Effector memory CD8-positive, alpha-beta T cell (primary cell): ENCODE results near the gene TMEM106A.
"Not testable (repeated sequence)": the region's sequence is repeated elsewhere in the genome, so short reads cannot be mapped to it uniquely, and the experiment has no call there.

Experiments
- ATAC-seq: fragments of 150-1000 bp; cut with Tn5 transposase; replicated peaks from 2 replicates; pipeline ENCODE4 v1.10.0; 2021; ENCODE audit warnings: mild to moderate bottlenecking, moderate library complexity
- DNase-seq, 3 experiments: peaks; one replicate each; pipeline ENCODE4 v3.0.0; 2021
- H3K27ac Mint-ChIP-seq, 2 donors: one replicate each; pipeline ENCODE4 v1.8.0; 2022; ENCODE audit warnings: mild to moderate bottlenecking in 2 of 2, mixed read lengths in 2 of 2, moderate library complexity in 2 of 2
- H3K27me3 Mint-ChIP-seq, 2 donors: one replicate each; pipeline ENCODE4 v1.8.0; 2022; ENCODE audit warnings: mixed read lengths in 2 of 2
- H3K36me3 Mint-ChIP-seq: one replicate; pipeline ENCODE4 v1.8.0; 2022; ENCODE audit warnings: mild to moderate bottlenecking, moderate library complexity, mixed read lengths; ENCODE audit not compliant: insufficient read depth
- H3K4me1 Mint-ChIP-seq, 2 donors: one replicate each; pipeline ENCODE4 v1.8.0; 2022; ENCODE audit warnings: low read depth in 2 of 2, mixed read lengths in 2 of 2
- H3K4me3 Mint-ChIP-seq, 2 donors: one replicate each; pipeline ENCODE4 v1.8.0; 2022; ENCODE audit warnings: mild to moderate bottlenecking in 2 of 2, mixed read lengths in 2 of 2, moderate library complexity in 2 of 2
- H3K9me3 Mint-ChIP-seq, 2 donors: one replicate each; pipeline ENCODE4 v1.8.0; 2022; ENCODE audit warnings: mixed read lengths in 2 of 2

TMEM106A gene

DNA sequence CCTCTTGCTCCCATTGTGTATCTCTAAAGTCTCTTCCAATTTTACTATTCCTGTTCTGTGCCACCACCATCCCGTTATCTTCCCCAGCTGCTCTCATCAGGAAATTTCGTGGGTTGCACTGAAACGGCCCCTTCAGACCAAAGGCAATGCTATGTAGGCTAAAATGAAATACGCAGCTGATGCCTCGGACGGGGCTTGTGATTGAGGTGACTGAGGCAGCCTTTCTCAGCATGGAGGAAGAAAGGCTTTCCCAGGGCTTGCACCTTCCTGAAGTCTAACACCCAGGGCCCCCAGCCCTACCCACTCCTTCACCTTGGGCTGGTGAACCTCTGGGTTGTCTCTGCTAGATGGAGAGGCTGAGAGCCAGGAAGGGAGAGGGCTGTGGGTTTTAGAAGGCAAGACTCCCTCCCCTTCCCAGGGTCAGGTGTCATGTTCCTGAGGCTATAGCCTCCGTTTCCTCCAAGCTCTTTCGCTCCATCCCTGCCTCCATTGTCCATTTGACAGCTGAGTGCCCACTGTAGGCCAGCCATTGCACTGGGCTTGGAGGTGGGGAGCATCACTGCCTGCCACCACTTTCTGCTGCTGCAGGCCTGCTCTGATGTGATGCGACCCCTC, 8.9 kb downstream of the TMEM106A start:
- H3K4me3 Mint-ChIP-seq = no peak overlapping the region
- no peak overlapping the region for H3K27ac Mint-ChIP-seq
- no peaks in the 10 kb centered on the region for H3K27me3 Mint-ChIP-seq
- H3K9me3 Mint-ChIP-seq = no peaks in the 10 kb centered on the region
- peaks cover 0 to 6% of the 10 kb centered on the region in 2 donors for H3K4me1 Mint-ChIP-seq
- H3K36me3 Mint-ChIP-seq = peaks cover 14% of the 10 kb centered on the region
- ATAC-seq = no peak
- DNase-seq = no peak

DNA sequence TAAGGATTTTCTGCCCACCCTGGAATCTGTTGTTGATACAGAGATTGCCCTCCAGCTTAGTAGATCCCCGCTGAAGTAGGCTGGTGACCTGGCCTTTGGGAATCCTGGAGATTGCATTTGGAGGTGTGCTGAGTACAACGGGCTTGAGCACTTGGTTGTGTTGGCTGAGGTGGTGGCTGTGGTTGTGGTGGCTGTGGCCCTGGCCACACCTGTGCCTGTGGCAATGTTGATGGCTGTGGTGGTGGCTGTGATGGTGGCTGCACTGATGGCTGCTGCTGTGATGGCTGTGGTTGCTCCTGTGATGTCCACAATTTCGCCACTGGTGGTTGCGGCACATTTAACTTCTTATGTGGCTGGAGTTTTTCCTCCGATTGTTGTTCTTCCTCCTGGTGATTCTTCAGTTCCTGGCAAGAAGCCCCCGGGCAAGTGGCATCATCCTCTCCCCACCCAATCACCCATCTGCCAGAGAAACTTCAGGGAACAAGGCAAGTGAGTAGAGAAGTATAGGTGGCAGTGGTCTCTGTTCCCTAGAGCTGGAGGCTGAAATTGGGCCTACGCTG, 12.6 kb downstream of the TMEM106A start:
- no peak for ATAC-seq
- peak overlapping the region; percentile 49 to 65 for H3K27ac Mint-ChIP-seq
- no peak for DNase-seq
- H3K36me3 Mint-ChIP-seq = peaks cover 2% of the 10 kb centered on the region
- no peaks in the 10 kb centered on the region for H3K9me3 Mint-ChIP-seq
- peaks cover 0 to 3% of the 10 kb centered on the region in 2 donors for H3K4me1 Mint-ChIP-seq
- H3K27me3 Mint-ChIP-seq = no peaks in the 10 kb centered on the region
- H3K4me3 Mint-ChIP-seq = no peak overlapping the region

GRCh38 chr17:43226393-43226792, 14.7 kb downstream of the TMEM106A start:
- H3K27me3 Mint-ChIP-seq = no peaks in the 10 kb centered on the region
- peaks cover 0 to 3% of the 10 kb centered on the region in 2 donors for H3K4me1 Mint-ChIP-seq
- peaks cover 2% of the 10 kb centered on the region for H3K36me3 Mint-ChIP-seq
- H3K9me3 Mint-ChIP-seq = no peaks in the 10 kb centered on the region
- DNase-seq (no peak), ATAC-seq (no peak)
- H3K4me3 Mint-ChIP-seq = no peak overlapping the region
- H3K27ac Mint-ChIP-seq = no peak overlapping the region

DNA sequence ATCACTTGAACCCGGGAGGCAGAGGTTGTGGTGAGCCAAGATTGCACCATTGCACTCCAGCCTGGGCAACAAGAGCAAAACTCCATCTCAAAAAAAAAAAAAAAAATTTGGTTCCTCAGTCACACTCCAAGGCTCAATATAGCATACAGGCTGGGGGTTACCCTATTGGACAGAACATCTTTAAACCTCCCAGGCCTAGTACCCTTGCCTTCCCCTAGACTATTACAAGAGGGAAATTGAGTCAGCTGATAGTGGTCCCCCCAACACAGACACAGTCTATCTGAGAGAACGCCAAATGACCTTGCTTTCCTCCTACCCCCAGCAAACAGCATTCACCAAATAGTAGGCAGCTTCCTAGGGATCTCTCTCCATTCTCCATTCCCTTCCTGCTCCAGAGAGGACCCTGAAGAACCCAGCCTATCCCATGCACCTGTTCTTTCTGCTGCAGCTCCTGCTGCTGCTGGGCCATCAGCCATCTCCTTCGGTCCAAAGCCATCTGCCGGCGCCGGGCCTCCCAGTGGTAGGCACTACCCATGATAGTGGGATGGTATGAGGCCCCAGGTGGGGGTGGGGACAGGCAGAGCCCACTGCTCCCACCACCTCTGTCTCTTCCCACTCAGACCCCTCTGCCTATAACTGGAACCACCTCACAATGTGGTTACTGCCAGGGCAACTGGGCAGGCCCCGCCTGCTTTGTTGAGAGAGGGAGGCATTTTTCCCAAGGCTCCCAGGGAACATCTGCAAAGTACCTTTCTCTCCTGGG, 16.5 kb downstream of the TMEM106A start, which contains the start of gene CCDC200:
Gene CCDC200 (minus strand): TSS at position 604 of the 763 bp plus-strand sequence. CDS start 69 bp downstream, at position 535.
- H3K4me3 Mint-ChIP-seq, H3K36me3 Mint-ChIP-seq, H3K4me1 Mint-ChIP-seq, DNase-seq, H3K27me3 Mint-ChIP-seq, ATAC-seq, H3K27ac Mint-ChIP-seq, H3K9me3 Mint-ChIP-seq: not testable (repeated sequence)

GRCh38 chr17:43231205-43232020, 19.7 kb downstream of the TMEM106A start:
- H3K36me3 Mint-ChIP-seq, H3K4me1 Mint-ChIP-seq, H3K27ac Mint-ChIP-seq, ATAC-seq, H3K4me3 Mint-ChIP-seq, DNase-seq, H3K27me3 Mint-ChIP-seq, H3K9me3 Mint-ChIP-seq: not testable (repeated sequence)

- not testable (repeated sequence) for H3K36me3 Mint-ChIP-seq, H3K27me3 Mint-ChIP-seq, H3K4me1 Mint-ChIP-seq, H3K9me3 Mint-ChIP-seq, ATAC-seq
- H3K4me3 Mint-ChIP-seq = peak overlapping the region in 1 of 2 donors; percentile 1
- H3K27ac Mint-ChIP-seq = peak overlapping the region; percentile 2 to 35
- peak; percentile 24 to 44 (median 42) for DNase-seq
Measured at GRCh38 chr17:43232021-43232699, 20.5 kb downstream of the TMEM106A start.

DNA sequence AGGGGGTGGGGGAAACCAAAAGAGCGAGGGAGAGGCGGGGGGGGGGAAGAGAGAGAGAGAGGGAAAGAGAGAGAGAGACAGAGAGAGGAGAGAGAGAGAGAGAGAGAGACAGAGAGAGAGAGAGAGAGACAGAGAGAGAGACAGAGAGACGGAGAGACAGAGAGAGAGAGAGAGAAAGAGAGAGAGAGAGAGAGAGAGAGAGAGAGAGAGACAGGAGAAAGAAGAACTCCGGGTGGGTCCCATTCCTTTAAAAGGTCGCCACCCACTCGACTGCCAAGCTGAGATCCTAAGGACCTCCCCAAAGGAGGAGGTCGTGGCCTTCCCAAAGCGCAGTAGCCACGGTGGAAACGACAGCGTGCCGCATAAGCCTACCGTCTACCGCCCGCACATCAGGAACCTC, 21.6 kb downstream of the TMEM106A start:
- H3K27ac Mint-ChIP-seq, H3K36me3 Mint-ChIP-seq, H3K27me3 Mint-ChIP-seq, DNase-seq, ATAC-seq, H3K4me3 Mint-ChIP-seq, H3K4me1 Mint-ChIP-seq, H3K9me3 Mint-ChIP-seq: not testable (repeated sequence)

DNA sequence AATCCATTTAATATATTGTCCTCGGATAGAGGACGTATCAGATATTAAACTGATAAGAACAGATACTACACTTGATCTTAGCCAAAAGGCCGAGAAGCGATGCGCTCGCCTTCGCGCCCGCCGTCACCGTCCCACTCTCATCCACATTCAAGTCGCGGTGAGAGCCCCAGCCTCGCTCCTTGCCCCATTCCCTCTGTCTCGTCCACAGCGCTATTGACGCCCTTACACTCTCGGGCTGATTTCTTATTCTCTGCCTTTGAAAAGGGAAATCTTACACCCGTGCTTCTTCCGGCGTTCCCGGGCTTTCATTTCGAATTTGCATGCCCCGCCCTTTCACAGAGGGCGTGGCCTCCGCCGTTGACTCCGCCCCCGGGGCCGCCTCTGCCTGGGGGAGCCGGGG, 22.2 kb downstream of the TMEM106A start, which contains the start of gene RNU2-1:
Gene RNU2-1 (minus strand): TSS at position 101 of the 400 bp plus-strand sequence.
- ATAC-seq, H3K4me3 Mint-ChIP-seq, H3K4me1 Mint-ChIP-seq, DNase-seq, H3K9me3 Mint-ChIP-seq, H3K27me3 Mint-ChIP-seq, H3K27ac Mint-ChIP-seq, H3K36me3 Mint-ChIP-seq: not testable (repeated sequence)

DNA sequence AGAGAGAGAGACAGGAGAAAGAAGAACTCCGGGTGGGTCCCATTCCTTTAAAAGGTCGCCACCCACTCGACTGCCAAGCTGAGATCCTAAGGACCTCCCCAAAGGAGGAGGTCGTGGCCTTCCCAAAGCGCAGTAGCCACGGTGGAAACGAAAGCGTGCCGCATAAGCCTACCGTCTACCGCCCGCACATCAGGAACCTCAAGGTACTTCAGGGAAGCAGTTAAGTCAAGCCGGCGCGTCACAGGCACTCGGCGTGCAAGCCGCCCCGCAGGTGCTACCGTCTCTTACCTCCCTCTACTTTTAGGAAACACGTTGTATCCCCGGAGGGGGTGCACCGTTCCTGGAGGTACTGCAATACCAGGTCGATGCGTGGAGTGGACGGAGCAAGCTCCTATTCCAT, 27.9 kb downstream of the TMEM106A start:
- peak; percentile 21 for ATAC-seq
- H3K27ac Mint-ChIP-seq, H3K9me3 Mint-ChIP-seq, H3K4me1 Mint-ChIP-seq, H3K27me3 Mint-ChIP-seq, H3K36me3 Mint-ChIP-seq, DNase-seq: not testable (repeated sequence)
- H3K4me3 Mint-ChIP-seq = peak overlapping the region in 1 of 2 donors; percentile 19

GRCh38 chr17:43240596-43241352, 29.1 kb downstream of the TMEM106A start:
- not testable (repeated sequence) for H3K9me3 Mint-ChIP-seq, H3K4me1 Mint-ChIP-seq, H3K36me3 Mint-ChIP-seq, H3K27ac Mint-ChIP-seq, H3K4me3 Mint-ChIP-seq, H3K27me3 Mint-ChIP-seq, DNase-seq
- peak; percentile 22 for ATAC-seq

GRCh38 chr17:43246456-43246855, 34.8 kb downstream of the TMEM106A start:
- not testable (repeated sequence) for H3K27me3 Mint-ChIP-seq, H3K4me3 Mint-ChIP-seq, H3K9me3 Mint-ChIP-seq, H3K36me3 Mint-ChIP-seq, H3K27ac Mint-ChIP-seq, ATAC-seq, H3K4me1 Mint-ChIP-seq
- peak in 2 of 3 experiments; percentile 48 to 62 for DNase-seq
